HG02870 (cell line): Measurements from ENCODE around the gene TIMP1.

Experiments used
- ATAC-seq: cut with Tn5 transposase; IDR thresholded peaks from one replicate; pipeline ENCODE4 v1.9.1; 2021; ENCODE audit warnings: mild to moderate bottlenecking, moderate library complexity; ENCODE audit not compliant: unreplicated experiment

The TIMP1 gene

DNA sequence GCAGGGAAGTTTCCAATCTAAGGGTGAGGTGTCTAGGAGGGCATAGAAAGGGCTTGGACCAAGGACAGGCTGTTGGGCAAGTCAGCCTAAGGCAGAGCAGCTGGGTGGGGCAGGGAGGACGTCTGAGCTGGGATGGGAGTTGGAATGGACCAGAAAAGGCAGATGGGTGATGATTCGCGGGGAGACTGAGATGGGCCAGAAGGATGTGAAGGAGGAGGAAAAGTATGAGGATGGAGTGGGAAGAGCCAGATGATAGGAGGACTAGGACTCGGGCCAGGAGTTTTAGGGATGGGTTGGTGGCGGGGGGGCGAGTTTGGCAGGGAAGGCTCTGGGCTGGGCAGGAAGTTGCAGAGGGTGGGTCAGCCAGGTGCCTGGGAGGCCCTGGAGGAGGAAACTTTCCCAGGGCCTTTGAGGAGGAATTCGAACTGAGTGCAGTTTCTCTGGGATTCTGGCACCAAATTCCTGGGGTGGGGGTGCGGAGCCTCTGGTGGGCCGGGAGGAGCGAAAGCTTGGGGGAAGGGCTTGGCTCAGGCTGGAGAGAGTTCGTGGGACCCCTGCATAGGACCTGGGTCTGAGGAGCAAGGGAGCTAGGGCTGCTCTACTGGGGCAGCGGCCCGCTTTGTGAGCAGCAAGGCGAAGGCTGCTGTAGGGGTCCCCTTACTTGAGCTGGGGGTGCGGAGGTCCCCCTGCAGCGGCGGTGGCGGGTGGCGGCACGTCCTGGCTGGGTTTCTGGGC lies 8.7 kb upstream of the TIMP1 start:
- no peak for ATAC-seq

DNA sequence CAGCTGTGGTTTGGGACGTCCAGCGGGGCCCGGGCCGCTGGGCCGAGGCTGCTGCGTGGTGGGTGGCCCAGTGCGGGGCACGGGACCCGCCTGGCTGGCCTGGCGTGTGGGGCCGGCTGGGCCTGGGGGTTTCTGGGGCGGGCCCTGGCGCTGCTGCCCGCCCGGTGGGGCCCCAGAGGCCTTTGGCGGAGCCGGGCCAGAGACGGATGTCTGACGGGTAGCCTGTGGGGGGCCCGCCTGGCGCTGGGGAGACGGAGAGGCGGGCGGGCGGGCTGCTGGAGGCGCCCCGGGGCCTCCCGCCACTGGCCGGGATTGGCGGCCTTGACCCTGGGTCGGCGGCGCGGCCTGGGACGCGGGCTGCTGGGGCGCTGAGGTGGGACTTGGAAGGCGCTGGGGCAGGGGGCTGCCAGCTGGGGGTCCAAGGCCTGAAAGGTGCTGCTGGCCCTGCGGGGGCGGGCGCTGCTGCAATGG lies 8.1 kb upstream of the TIMP1 start:
- no peak for ATAC-seq

DNA sequence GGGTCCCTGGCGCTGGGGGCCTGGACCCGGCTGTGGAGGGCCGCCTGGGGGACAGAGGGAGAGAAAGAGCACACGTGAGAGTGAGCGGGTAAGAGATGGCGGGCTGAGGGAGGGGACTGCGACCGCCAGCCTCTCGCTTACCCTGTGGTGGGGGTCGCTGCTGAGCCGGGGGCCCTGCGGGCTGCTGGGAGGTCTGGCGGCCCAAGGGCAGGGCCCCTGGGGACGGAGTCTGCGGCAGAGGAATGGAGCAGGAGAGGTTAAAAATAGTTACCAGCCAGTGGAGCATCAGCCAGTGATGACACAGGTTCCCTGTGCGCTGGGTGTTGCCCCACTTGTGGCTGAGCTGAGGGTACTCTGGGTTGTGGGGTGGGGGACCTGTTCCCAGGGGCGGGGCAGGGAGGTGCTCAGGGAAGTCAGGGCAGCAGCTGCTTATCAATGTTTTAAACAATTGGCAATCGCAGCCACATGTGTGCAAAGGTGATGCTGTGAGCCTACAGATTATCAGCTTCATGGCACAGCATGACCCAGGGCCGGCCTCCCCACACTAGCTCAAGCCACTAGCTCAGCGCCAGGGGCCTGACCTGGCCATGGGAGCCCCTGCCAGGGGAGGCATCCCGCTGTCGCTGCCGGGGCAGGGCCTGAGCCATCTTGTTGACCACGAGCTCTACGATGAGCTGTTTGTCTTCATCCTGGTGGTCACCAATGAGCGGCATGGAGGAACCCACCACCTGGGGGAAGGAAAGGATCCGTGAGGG lies 7.5 kb upstream of the TIMP1 start:
- no peak for ATAC-seq

DNA sequence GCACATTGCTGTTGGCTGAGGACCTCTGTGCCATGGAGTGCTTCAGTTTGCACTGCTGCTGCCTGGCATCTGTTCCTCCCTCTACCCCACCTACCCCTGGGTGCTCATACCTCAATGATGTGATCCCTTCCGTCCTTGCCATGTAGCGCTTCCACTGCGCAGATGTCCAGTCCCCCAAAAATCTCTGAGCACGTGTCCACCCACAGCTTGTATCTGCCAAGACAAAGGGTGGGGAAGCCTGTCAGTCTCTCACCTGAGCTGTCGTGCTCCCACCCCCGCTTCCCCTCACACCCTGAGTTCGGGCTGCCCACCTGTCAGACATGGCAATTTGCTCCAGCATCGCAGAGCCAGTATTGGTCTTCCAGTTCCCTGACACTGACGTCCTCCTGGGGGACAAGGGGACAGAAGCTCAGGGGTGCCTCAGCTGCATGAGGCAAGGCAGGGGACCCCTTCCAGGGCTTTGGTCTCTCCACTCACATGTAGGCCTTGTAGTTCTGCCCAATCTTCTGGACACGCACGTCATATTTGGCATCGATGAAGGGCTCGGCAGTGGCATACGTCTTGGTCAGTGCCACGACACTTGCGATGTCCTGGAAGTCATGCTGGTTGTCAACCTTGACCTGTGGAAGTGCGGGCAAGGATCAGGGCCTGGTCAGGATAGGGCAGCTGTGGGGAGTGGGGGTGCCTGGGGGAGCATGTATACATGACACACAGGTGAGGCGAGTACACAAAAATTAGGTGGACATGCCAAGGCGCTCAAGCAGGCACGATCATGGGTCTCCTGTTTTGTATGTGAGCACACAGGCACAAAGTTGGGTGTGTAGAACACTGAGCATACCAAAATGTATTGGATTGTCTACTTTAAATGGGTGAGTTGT lies 6.0 kb upstream of the TIMP1 start:
- ATAC-seq = no peak

DNA sequence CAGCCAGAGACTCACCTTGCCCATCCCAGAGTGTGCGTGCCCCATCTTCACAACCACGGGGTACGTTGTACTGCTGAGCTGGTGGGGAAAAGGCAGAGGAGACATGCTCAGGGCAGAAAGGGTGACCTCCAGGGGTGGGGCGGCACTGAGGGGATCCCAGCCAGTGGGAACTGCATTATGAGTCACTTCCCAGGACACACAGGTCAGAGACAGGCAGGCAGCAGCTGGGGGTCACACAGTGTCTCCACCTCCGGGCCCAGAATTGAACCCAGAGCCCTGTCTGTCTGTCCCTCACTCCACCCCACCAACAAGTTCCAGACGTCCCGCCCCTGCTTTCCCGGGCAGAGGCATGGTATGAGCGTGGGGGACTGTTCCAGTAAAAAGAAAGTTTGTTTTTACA lies 4.8 kb upstream of the TIMP1 start:
- no peak for ATAC-seq

DNA sequence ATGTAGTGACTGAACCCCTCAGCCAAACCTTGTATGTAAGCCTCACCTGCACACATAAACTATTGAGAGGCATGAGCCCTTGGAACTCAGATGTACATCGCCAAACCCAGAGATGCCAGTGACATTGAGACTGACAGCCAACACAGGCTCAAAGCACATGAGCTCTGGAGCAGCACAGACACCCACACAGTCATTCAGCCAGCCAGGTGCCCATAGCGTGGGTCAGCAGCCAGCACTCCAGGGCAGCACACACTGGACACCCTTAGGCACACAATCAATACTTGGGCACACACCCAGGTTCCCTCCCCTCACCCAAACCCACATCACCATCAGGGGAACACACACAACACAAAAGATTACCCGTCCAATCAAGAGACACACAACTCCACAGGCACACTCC lies 4.3 kb upstream of the TIMP1 start:
- no peak for ATAC-seq

DNA sequence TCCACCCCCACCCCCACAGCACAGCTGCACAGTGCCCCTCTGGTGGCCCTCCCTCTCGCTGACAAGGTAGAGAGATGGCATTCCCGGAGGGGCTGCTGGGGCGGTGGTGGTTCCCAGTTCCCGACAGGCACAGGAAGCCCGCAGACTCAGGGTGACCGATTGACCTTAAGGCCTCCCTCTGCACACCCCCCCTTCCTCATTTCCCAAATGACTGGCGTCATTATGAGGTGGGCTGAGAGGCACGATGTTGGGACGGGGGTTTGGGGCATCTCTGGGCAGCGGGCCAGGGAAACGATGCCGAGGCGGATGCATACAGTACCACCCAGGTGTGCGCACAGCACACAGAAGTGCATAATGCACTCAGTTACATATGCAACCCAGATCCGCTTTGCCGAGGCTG lies 3.5 kb upstream of the TIMP1 start:
- no peak for ATAC-seq

DNA sequence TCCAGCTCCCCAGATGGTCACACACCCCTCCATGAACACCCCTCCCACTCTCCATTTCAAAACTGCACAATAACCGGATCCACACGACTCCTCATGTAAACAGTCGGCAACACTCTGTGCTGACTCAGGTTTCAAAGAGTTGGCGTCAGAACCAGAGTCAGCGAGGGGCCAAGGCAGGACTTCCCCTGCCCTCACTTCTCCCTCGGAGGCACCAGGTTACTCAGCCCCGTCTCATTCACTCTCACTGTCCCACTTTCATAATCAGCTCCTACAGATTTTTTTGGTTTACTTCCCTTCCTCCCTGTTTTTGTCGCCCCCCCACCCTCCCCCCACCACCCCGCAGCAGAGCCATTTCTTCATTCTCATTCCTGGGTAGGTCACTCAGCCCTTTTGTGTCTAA lies 2.7 kb upstream of the TIMP1 start:
- ATAC-seq = no peak

DNA sequence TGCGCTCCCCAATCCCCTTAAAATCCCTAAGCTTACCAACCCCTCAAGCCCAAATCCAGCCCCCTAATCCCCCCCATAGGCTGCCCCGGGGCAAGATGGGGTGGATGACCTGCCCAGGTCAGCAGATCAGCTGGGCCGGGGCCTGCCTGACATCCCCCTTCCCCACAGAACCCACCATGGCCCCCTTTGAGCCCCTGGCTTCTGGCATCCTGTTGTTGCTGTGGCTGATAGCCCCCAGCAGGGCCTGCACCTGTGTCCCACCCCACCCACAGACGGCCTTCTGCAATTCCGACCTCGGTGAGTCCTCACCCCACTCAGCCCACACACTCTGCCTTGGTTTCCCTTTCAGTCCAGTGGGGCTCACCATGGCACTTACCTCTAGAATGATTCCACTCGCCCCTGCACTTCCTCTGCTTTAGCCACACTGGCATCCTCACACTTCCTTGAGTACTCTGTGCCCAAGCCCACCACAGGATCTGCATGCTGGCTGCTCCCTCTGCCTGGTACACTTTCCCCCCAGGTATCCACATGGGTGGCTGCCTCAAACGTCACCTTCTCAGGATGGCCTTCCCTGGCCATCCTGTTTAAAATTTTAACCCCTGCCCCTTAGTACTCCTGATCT lies 1.1 kb downstream of the TIMP1 start:
- ATAC-seq = no peak

DNA sequence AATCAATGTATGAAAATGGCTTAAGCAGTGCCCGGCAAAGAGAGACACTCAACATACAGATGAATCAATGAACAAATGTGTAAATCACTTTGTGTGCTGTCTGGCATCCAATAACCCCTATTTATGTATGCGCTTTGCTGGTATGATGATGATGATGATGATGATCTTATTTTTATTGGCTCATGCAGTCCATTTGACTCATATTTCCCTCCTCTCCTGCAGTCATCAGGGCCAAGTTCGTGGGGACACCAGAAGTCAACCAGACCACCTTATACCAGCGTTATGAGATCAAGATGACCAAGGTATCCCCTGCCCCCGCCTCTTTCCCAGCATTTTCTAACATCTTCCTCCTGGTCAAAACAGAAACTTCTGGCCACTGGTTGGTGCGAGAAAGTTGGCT lies 2.5 kb downstream of the TIMP1 start:
- no peak for ATAC-seq

DNA sequence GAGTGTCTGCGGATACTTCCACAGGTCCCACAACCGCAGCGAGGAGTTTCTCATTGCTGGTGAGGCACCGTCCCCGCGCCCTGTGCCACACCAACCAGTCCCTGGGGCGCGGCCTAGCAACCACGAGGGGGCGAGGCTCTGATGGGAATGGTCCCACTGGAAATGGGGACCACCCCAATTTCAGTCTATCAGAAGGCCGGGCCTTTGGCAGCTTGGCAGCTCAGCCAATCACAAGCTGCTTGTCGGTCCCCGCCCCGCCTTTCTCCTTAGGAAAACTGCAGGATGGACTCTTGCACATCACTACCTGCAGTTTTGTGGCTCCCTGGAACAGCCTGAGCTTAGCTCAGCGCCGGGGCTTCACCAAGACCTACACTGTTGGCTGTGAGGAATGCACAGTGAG lies 3.0 kb downstream of the TIMP1 start:
- no peak for ATAC-seq

DNA sequence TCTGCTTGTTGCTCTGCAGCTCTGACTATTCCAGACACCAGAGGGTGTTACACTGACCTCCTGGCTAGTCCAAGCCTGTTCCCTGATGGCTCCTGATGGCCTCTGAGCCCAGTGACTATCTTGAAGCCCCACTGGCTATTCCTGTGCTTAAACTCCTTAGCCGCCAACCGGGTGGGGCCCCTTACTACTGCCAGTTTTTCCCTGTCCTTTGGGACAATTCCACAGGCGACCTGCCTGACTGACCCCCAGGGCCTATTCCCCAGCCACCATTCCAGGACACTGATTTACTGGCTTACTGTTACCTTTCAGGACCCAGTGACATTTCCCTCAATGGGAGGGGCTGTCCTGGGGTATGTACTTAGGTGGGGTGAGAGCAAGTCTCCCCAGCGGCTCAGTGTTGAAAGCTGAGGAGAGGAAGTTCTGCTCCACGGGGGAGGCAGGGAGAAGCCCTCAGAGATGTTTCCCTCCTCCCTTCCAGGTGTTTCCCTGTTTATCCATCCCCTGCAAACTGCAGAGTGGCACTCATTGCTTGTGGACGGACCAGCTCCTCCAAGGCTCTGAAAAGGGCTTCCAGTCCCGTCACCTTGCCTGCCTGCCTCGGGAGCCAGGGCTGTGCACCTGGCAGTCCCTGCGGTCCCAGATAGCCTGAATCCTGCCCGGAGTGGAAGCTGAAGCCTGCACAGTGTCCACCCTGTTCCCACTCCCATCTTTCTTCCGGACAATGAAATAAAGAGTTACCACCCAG lies 4.0 kb downstream of the TIMP1 start:
- ATAC-seq = no peak

DNA sequence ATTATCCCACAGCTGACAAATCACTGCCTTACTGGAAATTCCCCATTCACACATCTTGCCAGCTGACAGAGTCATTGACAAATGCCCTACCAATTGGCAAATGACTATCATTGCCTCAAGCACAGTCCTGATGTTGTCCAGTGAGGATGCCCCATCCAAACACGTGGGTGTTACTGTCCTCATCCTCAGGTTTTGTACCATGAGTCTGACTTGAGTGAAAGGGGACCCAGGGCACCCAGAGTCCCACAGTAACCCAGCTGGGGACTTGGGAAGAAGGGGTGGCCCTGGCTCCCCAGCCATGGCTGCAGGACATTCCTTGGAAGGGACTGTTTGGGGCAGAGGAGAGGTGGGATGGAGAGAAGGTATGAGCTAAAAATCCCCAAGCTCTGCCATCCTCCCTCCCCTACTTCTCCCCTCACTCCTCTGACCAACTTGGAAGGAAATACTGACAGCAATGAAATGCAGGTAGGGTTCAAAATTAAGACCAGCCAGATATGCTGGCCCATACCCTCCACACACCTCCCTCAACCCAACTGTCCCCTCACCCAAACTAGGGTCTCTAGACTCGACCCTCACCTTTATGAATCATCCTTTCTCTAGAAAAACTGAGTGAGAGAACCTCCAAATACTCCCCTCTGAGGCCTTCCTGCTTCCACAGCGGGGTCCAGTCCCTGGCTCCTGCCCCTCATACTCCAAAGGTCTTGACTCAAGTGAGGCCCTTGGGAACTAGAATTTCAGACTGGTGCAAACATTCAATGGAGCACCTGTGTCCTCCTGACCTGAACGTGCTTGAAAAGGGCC lies 5.1 kb downstream of the TIMP1 start:
- ATAC-seq = no peak

DNA sequence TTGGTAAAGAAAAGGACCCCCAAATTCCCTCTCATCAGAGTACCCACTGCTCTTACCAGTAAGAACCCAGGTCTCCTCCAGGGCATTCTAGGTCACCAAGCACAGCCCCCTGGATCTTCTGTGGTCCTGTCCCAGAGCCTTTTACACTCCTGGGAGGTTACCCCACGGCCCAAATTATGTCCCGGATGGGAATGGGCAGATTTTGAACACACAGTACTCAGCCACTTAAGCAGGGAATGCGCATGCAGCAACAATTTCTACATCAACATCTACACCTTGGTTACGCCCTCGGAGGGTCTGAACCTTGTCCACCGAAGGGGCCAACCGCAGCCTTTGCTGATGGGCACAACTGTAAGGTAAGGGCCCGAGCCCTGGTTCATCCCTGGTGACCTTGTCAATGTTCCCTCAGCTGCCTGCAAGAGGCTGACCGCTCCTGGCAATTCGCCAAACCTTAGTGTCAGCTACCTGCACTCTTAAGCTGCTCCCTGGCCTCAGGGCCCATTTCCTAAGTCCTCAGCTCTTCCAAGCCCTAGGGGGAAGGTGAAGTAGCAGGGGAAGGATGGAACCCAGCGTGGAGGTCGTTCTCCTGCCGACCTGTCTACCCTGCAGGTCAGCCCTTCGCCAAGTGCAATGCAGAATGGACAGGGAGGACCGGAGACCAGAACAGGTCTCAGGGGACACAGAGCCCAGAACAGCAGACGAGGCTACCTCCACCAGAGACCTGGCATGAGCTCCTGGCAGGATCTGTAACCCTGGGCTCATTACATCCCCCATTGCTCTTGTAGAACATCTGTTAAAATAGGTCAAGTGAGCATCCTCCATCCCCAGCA lies 5.9 kb downstream of the TIMP1 start:
- no peak for ATAC-seq

DNA sequence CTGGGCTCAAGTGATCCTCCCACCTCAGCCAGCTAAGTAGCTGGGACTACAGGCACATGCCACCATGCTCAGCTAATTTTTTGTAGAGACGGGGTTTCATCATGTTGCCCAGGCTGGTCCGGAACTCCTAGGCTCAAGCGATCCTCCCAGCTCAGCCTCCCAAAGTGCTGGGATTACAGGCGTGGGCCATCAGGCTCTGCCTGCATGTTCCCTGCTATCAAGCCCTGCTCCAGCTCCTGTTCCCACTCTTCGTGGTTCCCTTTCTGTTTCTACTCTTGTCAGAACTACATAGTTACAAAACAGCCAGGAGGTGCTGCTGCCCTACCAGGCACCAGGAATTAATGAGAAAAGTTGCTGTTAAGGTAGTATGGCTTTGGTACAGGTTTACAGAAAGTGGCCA lies 8.7 kb downstream of the TIMP1 start:
- no peak for ATAC-seq

DNA sequence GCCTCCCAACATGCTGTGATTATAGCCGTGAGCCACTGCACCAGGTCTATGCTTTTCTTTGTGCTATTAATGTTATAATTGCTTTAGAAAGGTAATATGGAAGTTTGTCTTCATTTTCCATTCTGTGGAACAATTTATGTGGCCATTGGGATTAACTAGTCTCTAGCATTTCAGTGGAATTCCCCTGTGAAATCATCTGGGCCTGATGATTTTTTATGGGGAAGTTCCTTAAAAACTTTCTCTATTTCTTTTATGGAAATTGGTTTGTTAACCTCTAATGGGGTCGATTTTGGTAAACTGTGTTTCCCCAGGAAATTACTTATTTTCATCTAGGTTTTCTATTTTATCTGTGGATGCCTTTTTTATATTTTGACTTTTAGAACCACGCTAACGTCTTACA lies 11.3 kb downstream of the TIMP1 start:
- no peak for ATAC-seq

DNA sequence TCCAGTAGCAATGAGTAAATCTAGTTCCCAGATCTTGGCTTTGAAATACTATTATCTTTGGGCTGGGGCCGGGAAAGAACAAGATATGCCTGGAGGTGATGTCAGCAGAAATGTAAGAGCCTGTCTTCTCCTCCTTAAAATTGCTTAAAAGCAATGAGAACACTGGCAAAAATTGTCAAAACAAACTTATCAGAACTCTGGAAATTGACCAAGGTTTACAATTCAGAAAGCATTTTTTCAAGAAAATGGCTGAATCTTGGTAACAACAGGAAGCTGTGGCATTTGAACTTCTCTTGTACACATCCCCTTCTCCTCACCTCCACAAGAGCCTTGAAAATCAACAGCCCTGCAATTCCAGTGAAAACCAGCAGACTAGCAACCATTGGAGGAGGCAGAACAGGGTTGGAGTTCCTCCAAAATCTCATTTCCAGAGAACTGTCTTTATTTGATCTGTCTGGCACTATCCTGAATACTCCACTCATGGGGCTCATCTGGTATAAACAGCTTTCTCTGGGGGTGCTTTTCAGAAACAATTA lies 13.5 kb downstream of the TIMP1 start:
- ATAC-seq = no peak

DNA sequence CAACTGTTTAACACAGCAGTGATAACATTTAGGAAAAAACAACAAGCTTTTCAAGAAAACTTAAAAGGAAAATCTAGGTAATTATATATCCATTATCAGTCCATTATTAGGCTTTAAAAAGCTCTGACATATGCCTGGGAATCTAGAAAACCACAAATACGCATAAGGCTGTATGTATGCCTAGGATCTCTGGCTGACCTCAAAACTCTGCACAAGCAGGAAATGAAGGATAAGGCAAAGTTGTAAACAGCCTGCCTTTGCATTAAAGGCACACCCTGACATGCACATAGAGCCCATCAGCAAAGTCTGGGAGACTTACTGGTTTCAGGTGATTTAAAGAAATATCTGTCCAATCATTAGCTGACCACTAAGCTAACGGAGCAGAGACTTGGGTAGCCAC lies 14.0 kb downstream of the TIMP1 start:
- ATAC-seq = no peak
